GM12872 (cell line): ENCODE results near the gene TNFRSF4.

ENCODE experiments used
- CTCF ChIP-seq: IDR thresholded peaks from 3 replicates; pipeline ENCODE4 v1.5.1; 2011; ENCODE audit warnings: low read depth, mild to moderate bottlenecking, low read length, moderate library complexity; ENCODE audit not compliant: insufficient read depth

Gene TNFRSF4

GRCh38 chr1:1256956-1257871 is 43.3 kb upstream of the TNFRSF4 start:
- TF ChIP-seq CTCF = no peak

- TF ChIP-seq CTCF = no peak
Observed at GRCh38 chr1:1255611-1256010, 41.7 kb upstream of the TNFRSF4 start.

- TF ChIP-seq CTCF = no peak
Observed at GRCh38 chr1:1255078-1255477, 41.1 kb upstream of the TNFRSF4 start.

- TF ChIP-seq CTCF = no peak
Observed at GRCh38 chr1:1254667-1254998, 40.7 kb upstream of the TNFRSF4 start.

- no peak for TF ChIP-seq CTCF
Observed at GRCh38 chr1:1253972-1254666, 40.2 kb upstream of the TNFRSF4 start.

- TF ChIP-seq CTCF = no peak
Observed at GRCh38 chr1:1253314-1253713, 39.4 kb upstream of the TNFRSF4 start.

GRCh38 chr1:1250786-1251284 is 36.9 kb upstream of the TNFRSF4 start:
- TF ChIP-seq CTCF = no peak
